GM19438 (cell line): Measurements from ENCODE around the gene TCTN3.
"Not testable (repeated sequence)": the region's sequence is repeated elsewhere in the genome, so short reads cannot be mapped to it uniquely, and the experiment has no call there.

Experiments used
- ATAC-seq: cut with Tn5 transposase; IDR thresholded peaks from one replicate; pipeline ENCODE4 v1.9.1; 2021; ENCODE audit warnings: low read depth; ENCODE audit not compliant: unreplicated experiment

The TCTN3 gene

DNA sequence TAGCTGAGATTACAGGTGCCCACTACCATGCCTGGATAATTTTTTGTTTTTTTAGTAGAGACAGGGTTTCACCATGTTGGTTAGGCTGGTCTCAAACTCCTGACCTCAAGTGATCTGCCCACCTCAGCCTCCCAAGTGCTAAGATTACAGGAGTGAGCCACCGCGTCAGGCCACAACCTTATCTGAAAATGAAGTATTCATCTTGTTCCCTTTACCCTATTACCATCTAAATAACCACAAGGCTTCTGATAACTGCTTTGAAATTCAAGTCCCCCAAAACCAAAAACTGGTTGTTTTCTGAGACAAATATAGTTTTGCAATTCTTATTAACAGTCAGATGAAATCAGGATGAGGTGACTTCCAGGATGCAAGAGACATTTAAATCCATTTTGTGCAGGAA, 2.4 kb downstream of the TCTN3 start:
- ATAC-seq = no peak

DNA sequence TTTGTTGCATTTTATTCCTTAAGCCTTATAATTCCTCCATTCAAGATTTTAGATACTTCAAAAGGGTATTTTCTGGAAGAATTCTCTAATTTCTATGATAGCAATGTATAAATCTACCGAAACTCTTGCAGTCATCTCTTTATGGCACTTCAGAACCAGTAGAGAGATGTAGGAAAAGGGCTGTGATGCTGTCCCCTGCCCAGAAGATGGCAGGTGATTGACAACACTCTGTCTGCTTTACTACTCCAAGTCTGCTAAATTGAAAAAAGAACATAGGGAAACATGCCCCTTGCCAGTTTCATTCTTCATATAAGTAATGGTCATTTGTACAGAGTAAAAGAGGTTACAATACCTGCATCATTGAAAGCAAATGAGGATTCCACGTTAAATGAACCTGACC, 5.1 kb downstream of the TCTN3 start:
- no peak for ATAC-seq

DNA sequence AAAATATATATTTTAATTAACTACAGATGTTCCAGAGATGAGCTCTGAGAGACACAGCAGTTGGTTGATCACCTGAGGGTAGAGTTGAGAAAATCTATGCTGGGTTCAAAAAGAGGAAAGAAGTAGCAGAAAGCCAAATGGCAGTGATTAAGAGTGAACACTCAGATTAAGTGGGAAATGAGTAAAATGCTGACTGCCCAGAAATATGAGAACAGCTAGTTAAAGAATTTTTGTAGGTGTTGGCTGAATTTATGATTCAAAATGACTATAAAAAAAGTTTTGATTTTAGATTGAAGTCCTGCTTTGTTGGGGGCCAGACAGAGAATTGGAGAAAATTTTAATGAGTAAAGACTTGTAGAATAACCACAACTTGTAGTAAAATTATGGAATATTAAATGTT, 9.8 kb downstream of the TCTN3 start:
- ATAC-seq = no peak

DNA sequence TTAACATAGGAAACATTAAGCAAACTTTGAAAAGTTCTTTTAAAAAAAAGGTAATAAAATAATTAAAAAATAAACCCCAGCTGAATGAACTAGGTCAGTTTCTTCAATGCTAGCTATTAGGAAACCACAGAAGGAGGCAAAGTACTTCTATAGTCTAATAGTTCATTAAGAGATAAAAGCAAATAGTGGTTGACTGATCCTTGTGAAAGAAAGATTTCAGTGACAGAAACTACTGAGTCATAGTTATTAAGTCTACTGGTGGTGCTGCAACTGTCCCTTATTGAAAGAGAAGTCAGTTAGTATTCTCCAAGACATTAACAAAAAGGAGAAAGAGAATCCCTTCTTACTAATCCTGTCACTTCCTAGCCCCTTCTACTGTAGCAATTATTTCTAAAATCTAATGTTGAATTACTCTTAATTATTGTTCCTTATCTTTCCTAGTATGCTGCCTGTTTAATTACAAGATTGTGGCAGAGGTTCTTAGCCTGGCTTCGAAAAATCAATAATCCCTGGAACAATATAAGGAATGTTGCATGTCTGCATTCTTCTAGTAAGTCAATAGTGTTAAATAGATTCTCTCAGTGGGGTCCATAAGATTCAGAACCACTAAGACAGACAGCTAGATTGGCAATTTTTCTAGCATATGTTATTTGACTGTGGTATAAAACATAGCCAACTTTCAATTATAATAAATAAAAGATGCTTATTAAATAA, 18.2 kb downstream of the TCTN3 start:
- no peak for ATAC-seq

DNA sequence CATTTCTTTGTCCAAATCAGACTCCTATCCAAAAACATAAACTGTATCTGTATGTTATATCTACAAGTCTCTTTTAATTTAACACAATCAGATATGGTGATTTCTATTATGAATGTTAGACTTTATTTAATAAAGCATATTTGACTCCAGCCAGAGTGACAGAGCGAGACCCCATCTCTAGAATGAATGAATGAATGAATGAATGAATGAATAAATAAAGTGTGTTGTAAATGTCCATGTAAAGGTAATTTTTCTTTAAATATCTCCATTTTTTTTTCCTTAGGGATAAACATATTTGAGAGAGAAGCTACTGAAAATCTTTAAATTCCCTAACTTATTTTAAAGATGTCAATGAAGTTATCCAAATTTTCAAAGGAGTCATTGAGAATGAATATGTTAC, 19.1 kb downstream of the TCTN3 start:
- no peak for ATAC-seq

DNA sequence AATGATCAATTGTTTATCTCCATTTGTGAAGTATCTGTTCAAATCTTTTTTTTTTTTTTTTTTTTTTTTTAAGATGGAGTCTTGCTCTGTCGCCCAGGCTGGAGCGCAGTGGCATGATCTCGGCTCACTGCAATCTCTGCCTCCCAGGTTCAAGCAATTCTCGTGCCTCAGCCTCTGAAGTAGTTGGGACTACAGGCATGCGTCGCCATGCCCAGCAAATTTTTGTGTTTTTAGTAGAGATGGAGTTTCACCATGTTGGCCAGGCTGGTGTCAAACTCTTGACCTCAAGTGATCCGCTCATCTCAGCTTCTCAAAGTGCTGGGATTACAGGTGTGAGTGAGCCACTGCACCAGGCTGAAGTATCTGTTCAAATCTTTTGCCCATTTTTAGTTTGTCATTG, 21.1 kb downstream of the TCTN3 start:
- ATAC-seq = not testable (repeated sequence)

DNA sequence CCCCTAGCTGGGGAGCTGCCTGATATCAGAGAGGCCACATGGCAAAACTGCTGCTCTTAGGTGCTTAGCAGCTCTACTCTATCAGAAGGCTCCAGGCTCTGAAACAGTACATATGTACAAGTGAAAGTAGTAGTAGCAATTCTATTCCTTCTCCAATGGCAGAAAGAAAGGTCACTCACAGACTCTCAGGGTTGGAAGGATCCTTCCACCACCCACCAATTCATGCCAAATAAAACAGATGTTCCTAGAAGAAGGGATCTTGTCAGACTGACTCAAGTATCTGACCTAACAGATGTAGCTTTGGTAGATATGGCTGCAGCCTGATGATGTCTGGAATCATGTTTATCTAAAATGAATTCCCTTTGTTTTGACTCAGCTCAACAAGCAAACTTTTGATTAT, 29.2 kb downstream of the TCTN3 start:
- no peak for ATAC-seq

DNA sequence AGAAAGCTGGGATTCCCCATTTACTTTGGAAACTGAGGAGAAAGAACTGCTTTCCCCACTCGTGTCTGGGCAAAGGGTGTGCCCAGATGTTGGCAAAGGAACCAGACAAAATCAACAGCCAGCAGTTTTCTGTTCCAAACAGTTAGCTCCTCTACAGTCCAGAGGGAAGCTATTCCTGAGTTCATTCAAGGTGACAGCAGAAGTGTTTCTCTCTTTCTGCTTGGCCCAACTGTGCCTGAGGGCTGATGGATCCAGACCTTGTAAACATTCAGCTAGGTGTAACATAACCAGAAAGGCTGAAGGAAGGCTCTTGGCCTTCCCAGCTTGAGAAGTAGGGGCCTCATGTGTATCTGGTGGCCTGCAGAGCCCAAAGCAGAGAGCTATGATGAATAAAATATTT, 30.2 kb downstream of the TCTN3 start:
- no peak for ATAC-seq

DNA sequence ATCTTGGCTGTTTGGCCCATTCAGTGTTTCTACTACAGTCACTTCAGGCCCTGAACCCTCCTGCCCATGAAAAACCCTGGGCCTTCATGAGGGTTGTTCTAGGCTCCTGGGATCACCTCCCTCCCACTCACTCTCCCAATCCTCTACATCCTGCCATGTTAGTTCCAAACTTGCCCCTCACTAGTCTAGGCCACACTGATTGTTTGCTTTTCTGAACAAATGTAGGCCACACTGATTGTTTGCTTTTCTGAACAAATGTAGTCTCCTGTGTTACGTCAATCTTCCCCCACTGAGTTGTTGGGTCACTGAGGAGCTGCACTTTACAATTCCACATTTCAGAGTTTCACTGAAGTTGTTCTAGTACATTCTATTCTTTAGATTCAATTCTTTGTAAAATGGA, 31.9 kb downstream of the TCTN3 start:
- no peak for ATAC-seq

DNA sequence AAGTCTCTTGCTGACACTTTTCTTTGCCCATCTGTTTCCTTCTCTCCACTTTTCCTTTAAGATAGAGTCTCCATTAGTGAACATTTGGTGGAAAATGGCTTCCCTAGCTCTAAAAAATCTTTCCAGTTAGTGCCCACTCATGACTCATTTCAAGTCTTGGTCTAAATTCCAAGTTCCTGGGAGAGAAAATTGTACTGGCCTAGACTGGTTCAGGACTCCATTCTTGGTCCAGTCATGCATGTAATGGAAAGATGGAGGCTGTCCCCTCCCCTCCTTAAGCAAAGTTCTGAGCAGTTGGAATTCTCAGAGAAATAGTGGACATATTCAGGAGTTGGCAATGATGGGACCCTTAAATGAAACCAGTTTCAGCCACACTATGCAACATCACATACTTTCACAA, 33.4 kb downstream of the TCTN3 start:
- no peak for ATAC-seq

DNA sequence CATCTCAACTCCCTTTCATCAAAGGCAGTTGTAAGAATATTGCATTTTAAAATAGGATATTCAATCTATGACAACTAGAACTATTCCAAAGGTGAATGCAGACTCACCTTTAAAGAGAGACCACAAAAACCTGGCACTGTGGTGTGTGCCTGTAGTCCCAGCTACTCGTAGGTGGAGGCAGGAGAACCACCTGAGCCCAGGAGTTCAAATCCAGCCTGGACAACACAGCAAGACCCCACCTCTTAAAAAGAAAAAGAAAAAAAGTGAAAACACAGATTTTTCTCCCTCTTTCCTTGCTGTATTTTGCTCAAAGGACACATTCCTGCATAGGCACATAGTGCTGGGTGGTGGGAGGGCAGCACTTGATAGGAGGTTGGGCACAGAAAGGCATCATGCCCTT, 36.5 kb downstream of the TCTN3 start:
- no peak for ATAC-seq

DNA sequence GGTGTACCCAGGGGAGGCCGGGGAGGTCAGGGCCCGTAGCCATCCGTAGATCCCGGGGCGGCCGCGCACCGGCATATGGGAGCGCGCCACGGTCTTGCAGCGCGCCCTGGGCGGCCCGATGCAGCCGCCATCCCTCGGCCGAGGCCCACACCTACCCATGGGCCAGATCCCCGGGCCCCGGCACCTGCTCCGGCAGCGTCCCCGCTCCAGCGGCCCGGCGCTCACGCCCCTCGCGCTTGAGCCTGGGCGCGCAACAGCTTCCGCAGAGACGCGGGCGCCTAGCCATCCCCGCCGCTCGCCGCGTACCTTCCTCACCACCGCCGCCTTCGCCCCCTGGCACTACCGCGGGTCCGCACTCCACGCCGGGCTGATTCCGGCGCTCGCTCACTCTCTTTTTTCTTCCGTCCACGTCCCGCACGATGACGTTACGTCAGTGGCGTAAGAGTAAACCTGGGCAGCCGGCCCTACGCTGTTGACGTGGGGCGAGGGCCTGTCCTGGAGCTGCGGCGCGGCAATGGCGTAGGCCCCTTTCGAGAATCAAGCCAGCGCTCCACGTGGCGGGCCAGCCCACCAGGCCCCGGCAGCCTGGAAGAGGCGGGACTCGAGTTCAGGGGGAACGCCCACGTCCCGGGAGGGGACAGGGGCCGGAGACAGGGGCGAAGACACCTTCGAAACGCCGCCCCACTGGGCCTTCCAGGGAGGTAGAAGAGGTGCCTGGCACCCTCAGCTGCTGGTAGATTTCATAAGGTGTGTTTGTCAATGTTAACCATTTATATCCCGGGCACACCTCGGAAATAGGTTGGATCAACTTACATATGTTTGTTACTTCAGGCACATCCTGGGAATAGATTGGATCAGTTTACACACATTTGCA, 37.2 kb downstream of the TCTN3 start, which contains the start of gene ALDH18A1:
ALDH18A1 (minus strand) TSS at position 421 of the 874 bp plus-strand sequence. CDS start 3,334 bp downstream, outside the sequence.
- peak; percentile 84 for ATAC-seq

DNA sequence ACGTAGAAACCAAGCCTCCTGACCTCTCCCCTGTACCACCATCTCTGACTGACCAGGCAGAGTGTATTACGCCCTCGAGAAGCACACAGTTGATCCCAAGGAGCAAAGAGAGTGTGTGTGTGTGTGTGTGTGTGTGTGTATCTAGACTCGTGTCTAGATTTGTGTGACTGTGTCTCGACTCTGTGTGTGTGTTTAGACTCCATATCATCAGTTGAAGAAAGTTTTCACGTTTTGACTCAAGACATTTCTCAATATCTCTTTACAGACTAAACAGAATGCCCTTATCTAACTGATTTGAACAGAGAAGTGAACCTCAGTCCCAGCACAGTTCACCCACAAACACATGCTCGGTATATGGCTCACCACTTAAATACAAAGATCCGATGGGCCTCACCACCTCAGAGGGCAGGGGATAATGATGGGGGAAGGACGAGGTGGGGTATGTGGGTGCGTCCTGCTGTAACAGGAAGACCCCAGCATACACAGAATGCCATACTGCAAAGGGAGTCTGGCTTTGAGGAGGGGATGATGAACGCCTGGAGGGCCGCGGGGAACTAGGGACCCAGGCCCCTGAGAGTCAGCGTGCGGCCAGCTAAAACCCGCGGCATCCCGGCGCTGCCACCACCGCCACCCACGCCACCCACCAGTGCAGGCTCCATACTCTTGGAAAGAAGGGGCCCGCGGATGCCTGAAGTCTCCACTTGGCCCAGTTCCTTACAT, 38.0 kb downstream of the TCTN3 start:
- ATAC-seq = peak; percentile 16

DNA sequence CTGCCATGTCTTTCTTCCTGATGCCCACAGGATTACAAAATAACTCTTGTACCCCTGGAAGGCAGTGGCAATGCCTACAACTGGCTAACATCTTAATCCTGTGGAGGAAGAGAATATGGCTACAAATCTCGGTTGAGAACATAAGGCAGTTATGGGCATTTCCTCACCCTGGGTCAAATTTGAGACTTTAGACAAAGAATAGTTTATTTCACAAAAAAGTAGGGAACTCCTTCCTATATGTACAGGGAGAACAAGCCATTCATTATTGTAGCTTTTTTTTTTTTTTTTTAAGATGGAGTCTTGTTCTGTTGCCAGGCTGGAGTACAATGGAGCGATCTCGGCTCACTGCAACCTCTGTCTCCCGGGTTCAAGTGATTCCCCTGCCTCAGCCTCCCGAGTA, 39.8 kb downstream of the TCTN3 start:
- ATAC-seq = no peak

DNA sequence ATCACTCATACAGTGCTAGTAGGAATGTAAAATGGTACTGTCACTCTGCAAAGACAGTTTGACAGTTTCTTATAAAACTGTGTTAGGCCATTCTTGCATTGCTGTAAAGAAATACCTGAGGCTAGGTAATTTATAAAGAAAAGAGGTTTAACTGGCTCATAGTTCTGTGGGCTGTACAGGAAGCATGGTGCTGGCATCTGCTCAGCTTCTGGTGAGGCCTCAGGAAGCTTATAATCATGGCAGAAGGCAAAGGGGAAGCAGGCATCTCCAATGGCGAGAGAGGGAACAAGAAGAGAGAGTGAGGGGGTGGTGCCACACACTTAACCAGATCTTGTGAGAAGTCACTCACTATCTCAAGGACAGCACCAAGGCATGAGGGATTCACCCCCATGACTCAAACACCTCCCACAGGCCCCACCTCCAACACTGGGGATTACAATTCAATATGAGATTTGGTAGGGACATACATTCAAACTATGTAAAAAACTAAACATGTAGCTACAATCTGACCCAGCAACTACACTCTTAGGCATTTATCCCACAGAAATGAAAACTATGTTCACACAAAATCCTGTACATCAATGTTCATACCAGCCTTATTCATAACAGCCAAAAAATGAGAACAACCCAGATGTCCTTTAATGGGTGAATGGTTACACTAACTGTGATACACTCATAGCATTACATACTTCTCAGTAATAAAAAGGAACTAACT, 42.2 kb downstream of the TCTN3 start:
- ATAC-seq = no peak

DNA sequence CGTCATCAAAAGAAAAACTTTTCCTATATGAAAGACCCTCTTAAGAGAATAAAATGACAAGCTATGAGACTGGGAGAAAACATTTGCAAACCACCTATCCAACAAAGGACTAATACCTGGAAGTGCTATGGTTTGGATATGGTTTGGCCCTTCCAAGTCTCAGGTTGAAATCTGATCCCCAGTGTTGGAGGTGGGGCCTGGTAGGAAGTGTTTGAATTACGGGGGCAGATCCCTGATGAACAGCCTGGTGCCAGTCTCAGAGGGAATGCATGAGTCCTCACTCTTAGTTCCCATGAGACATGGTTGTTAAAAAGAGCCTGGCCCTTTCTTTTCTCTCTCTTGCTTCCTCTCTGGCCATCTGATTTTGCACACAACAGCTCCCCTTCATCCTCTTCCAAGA, 43.5 kb downstream of the TCTN3 start:
- no peak for ATAC-seq

DNA sequence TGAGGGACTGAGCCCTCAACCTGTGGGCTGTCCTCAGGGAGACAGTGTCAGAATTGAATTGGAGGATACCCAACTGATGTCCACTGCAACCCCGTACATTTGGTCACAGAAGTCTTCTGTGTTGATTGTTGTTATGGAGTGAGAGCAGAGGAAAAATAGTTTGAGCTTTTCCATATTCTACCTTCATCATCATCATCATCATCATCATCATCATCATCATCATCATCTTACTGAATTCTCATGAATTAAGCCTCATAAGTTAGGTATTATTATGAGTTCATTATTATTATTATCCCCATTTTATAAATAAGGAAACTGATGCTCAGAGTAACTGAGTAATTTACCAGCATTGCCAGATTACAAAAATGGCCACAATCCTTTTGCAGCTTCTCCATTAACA, 45.6 kb downstream of the TCTN3 start:
- ATAC-seq = no peak

DNA sequence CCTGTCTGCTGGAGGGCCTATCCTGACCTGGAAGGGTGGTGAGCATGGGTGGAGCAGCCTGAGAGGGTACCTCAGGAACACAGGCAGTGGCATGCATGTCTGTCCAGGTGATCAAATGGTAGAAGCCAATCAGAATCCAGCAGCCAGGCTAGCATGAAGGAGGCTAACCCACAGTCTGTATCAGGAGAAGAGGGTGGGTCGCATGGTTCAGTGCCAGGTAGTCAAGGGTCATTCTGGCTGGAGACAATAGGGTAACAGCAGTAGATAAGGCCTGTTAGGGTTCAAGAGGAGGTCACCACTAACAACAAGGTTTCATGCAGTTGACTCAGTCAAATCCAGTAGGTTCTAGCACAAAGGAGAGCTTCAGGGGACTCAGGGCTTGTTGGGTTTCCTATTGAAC, 47.6 kb downstream of the TCTN3 start:
- no peak for ATAC-seq

DNA sequence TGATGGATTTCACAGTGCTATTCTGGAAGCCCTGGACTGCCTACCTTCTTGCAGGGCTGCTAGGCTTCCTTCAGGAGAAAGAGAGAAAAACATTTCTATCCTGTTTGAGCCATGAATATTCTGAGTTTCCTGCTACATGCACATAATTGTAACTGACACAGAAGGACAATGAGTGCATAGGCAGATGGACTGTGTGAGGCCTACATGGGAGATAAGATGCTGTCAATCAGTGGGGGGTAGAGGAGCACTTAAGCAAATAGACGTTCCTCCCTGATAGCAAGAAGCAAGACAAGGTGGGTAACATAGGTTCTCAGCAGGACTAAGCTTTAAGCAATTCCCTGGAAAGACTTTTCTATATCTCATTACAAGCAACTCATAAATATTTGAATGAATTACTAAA, 48.8 kb downstream of the TCTN3 start:
- ATAC-seq = no peak

DNA sequence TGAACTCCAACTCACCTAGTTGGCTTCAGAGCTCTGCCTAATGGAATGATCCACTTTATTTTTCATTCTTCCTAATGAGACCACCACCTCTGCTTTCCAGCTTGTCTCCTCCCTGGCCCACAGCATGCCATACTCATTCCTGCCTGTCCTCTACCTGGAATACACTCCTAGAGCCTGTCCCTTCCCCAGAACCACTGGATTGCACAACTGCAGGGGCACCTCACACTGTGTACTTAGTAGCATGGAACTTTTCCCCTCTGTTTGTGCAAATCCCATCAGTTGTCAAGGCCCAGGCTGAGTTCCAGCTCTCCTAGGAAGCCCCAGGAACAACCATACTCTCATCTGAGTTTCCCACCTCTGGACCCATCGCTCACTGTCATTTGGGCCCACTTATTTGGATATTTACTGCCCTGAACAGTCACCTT, 52.8 kb downstream of the TCTN3 start:
- ATAC-seq = no peak

DNA sequence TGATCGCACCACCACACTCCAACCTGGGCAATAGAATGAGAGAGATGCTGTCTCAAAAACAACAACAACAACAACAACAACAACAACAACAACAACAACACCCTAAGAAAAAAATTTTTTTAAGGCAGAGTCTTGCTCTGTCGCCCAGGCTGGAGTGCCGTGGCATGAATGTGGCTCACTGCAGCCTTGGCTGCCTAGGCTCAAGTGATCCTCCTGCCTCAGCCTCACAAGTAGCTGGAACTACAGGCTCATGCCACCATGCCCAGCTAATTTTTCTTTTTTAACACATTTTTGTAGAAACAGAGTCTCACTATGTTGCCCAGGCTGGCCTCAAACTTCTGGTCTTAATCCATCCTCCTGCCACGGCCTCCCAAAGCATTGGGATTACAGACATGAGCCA, 55.8 kb downstream of the TCTN3 start:
- ATAC-seq = no peak
